Stimulated activated CD8-positive, alpha-beta memory T cell treated with anti-CD3 and anti-CD28 coated beads, Interleukin-4, amount 100 ng/mL, for 24 hours (primary cell): ENCODE measurements around the gene NAP1L4.

Source experiments
- DNase-seq: peaks from one replicate; pipeline ENCODE4 v3.0.0-alpha.2; 2020; ENCODE audit warnings: low read depth

NAP1L4 gene

GRCh38 chr11:3010521-3011275 is 18.6 kb upstream of the NAP1L4 start:
- no peak for DNase-seq

- DNase-seq: no peak
Measured at GRCh38 chr11:3010004-3010403, 17.9 kb upstream of the NAP1L4 start.

- DNase-seq: no peak
Measured at GRCh38 chr11:3009481-3009880, 17.4 kb upstream of the NAP1L4 start.

- no peak for DNase-seq
Measured at GRCh38 chr11:3008746-3009336, 16.7 kb upstream of the NAP1L4 start.

- no peak for DNase-seq
Measured at GRCh38 chr11:3007404-3008010, 15.4 kb upstream of the NAP1L4 start.

- peak; percentile 29 for DNase-seq
Measured at GRCh38 chr11:3006505-3007260, 14.6 kb upstream of the NAP1L4 start.

GRCh38 chr11:3004481-3004880 is 12.4 kb upstream of the NAP1L4 start:
- DNase-seq: no peak

GRCh38 chr11:3003396-3004231 is 11.5 kb upstream of the NAP1L4 start:
- DNase-seq: no peak

GRCh38 chr11:3002871-3003270 is 10.7 kb upstream of the NAP1L4 start:
- no peak for DNase-seq

- DNase-seq: no peak
Measured at GRCh38 chr11:3002351-3002861, 10.3 kb upstream of the NAP1L4 start.

GRCh38 chr11:3001496-3001895 is 9.4 kb upstream of the NAP1L4 start:
- no peak for DNase-seq

- DNase-seq: no peak
Measured at GRCh38 chr11:3000032-3000961, 8.2 kb upstream of the NAP1L4 start.

GRCh38 chr11:2999464-2999998 is 7.4 kb upstream of the NAP1L4 start:
- DNase-seq: no peak

- no peak for DNase-seq
Measured at GRCh38 chr11:2998073-2998850, 6.1 kb upstream of the NAP1L4 start.

- no peak for DNase-seq
Measured at GRCh38 chr11:2997406-2997805, 5.3 kb upstream of the NAP1L4 start.

- DNase-seq: no peak
Measured at GRCh38 chr11:2996976-2997375, 4.8 kb upstream of the NAP1L4 start.

- DNase-seq: no peak
Measured at GRCh38 chr11:2995893-2996554, 3.9 kb upstream of the NAP1L4 start.

GRCh38 chr11:2995031-2995561 is 3.0 kb upstream of the NAP1L4 start:
- DNase-seq: no peak

GRCh38 chr11:2994336-2994730 is 2.2 kb upstream of the NAP1L4 start:
- no peak for DNase-seq
